Kidney epithelial cell (primary cell): Measurements from ENCODE around the gene CDC42BPA. TPM values are rescaled to one million over a fixed set of nuclear protein-coding genes. Genes with fewer than 3 reads are reported as not detected.

Experiments
- DNase-seq: peaks from one replicate; pipeline ENCODE4 v3.0.0-alpha.2; 2010; ENCODE audit warnings: low read depth
- H3K27me3 ChIP-seq: 2 replicates; pipeline ENCODE4 v1.6.0; 2011; ENCODE audit warnings: low read length; ENCODE audit not compliant: control insufficient read depth, insufficient read depth
- H3K36me3 ChIP-seq: 2 replicates; pipeline ENCODE4 v1.5.1; 2011; ENCODE audit warnings: low read length; ENCODE audit not compliant: control insufficient read depth, insufficient read depth
- H3K4me3 ChIP-seq: 2 replicates; pipeline ENCODE4 v1.5.1; 2011; ENCODE audit warnings: low read depth, mild to moderate bottlenecking, control low read depth, low read length
- CTCF ChIP-seq: IDR thresholded peaks from 2 replicates; pipeline ENCODE4 v1.5.1; 2011; ENCODE audit warnings: mild to moderate bottlenecking, moderate library complexity, low read length, control low read depth, inconsistent platforms; ENCODE audit not compliant: insufficient read depth, poor library complexity, severe bottlenecking
- total RNA-seq: library from RNA; depleted of rRNA; stranded (reverse); fragments of >200 nt; gene quantifications from 2 replicates; pipeline ENCODE4 v1.2.3, GENCODE V29; 2015

The CDC42BPA gene
- total RNA-seq, 1 donor from 2014 or later: 33.4 TPM

- Histone ChIP-seq H3K4me3 (no peak overlapping the region), H3K27me3 (no peaks in the 10 kb centered on the region), H3K36me3 (no peaks in the 10 kb centered on the region)
- DNase-seq: no peak
- TF ChIP-seq CTCF: no peak
Observed at GRCh38 chr1:227255086-227255732, 63.1 kb downstream of the CDC42BPA start.

- no peak for TF ChIP-seq CTCF
- H3K36me3 ChIP-seq: no peaks in the 10 kb centered on the region
- no peak for DNase-seq
- H3K27me3 ChIP-seq: no peaks in the 10 kb centered on the region
- H3K4me3 ChIP-seq: no peak overlapping the region
Observed at GRCh38 chr1:227253065-227253464, 65.2 kb downstream of the CDC42BPA start.

GRCh38 chr1:227245613-227246320 is 72.5 kb downstream of the CDC42BPA start:
- no peaks in the 10 kb centered on the region for H3K36me3 ChIP-seq
- TF ChIP-seq CTCF: no peak
- no peak overlapping the region for H3K4me3 ChIP-seq
- no peak for DNase-seq
- H3K27me3 ChIP-seq: no peaks in the 10 kb centered on the region

- no peaks in the 10 kb centered on the region for H3K36me3 ChIP-seq
- no peak for DNase-seq
- no peaks in the 10 kb centered on the region for H3K27me3 ChIP-seq
- H3K4me3 ChIP-seq: no peak overlapping the region
- TF ChIP-seq CTCF: no peak
Observed at GRCh38 chr1:227244339-227245118, 73.8 kb downstream of the CDC42BPA start.

GRCh38 chr1:227242811-227243682 is 75.2 kb downstream of the CDC42BPA start:
- no peak for DNase-seq

More at GRCh38 chr1:227242811-227243682, 75.2 kb downstream of the CDC42BPA start:
- no peaks in the 10 kb centered on the region for H3K27me3 ChIP-seq
- no peak overlapping the region for H3K4me3 ChIP-seq
- no peak for TF ChIP-seq CTCF
- no peaks in the 10 kb centered on the region for H3K36me3 ChIP-seq
